ENCODE measurements around the gene OR9Q1.

DNA sequence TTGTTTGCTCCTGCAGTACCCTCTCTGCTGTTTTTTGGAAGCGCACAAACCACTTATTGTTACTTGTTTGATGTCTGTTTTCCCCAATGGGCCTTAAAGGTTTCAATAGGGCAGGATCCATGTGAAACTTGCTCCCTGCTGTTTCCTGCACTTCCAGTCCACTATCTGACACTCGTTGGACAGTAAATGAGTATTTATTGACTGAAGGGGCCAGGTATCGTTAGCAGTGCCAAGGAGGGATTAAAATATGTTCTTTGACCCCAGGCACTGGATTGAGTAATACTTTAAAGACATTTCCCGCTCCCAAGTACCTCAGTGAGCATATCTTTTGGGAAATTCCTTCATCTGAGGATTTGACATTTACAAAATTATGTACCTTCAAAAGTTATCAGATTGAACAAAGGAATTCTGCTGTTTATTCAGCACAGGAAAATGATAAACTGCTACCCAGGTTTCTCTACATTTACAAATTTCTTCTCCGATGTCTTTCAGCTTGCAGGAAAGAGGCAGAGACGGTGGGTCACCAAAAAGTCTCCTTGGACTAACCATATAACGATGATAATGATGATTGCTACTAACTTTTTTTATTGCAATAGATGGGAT lies 141.9 kb downstream of the OR9Q1 start:
- TF ChIP-seq, protein P1, sequence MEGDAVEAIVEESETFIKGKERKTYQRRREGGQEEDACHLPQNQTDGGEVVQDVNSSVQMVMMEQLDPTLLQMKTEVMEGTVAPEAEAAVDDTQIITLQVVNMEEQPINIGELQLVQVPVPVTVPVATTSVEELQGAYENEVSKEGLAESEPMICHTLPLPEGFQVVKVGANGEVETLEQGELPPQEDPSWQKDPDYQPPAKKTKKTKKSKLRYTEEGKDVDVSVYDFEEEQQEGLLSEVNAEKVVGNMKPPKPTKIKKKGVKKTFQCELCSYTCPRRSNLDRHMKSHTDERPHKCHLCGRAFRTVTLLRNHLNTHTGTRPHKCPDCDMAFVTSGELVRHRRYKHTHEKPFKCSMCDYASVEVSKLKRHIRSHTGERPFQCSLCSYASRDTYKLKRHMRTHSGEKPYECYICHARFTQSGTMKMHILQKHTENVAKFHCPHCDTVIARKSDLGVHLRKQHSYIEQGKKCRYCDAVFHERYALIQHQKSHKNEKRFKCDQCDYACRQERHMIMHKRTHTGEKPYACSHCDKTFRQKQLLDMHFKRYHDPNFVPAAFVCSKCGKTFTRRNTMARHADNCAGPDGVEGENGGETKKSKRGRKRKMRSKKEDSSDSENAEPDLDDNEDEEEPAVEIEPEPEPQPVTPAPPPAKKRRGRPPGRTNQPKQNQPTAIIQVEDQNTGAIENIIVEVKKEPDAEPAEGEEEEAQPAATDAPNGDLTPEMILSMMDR (IDR thresholded peaks at IDR 0.05) = no peak
- TF ChIP-seq EP300 (IDR thresholded peaks at IDR 0.05) (no peak), POLR2A (IDR thresholded peaks at IDR 0.05; ENCODE audit: low read depth) (no peak)
